Naive B cell (primary cell): ENCODE data around the gene ADGRL3. TPM values are rescaled to one million over a fixed set of nuclear protein-coding genes. Genes with fewer than 3 reads are reported as not detected.

Source experiments
- ATAC-seq, 2 donors: fragments of 150-1000 bp; cut with Tn5 transposase; 2 replicates each; pipeline ENCODE4 v1.10.0; 2021; ENCODE audit warnings: low read depth in 2 of 2, mild to moderate bottlenecking in 2 of 2, moderate library complexity in 2 of 2
- DNase-seq: peaks from one replicate; pipeline ENCODE4 v3.0.0; 2022
- H3K27ac Mint-ChIP-seq, 6 donors: one replicate each; pipeline ENCODE4 v1.8.0; 2020 to 2022; ENCODE audit warnings: mild to moderate bottlenecking in 6 of 6, mixed read lengths in 6 of 6, moderate library complexity in 5 of 6, inconsistent platforms in 2 of 6
- H3K27me3 Mint-ChIP-seq, 3 donors: one replicate each; pipeline ENCODE4 v1.8.0; 2021 to 2022; ENCODE audit warnings: mixed read lengths in 3 of 3, mild to moderate bottlenecking in 1 of 3
- H3K36me3 Mint-ChIP-seq, 2 donors: one replicate each; pipeline ENCODE4 v1.8.0; 2020 to 2022; ENCODE audit warnings: mixed read lengths in 2 of 2, inconsistent platforms in 1 of 2, mild to moderate bottlenecking in 1 of 2
- H3K4me1 Mint-ChIP-seq, 3 donors: one replicate each; pipeline ENCODE4 v1.8.0; 2020 to 2022; ENCODE audit warnings: mixed read lengths in 3 of 3, inconsistent platforms in 1 of 3, mild to moderate bottlenecking in 1 of 3, moderate library complexity in 1 of 3
- H3K4me3 Mint-ChIP-seq, 8 donors: one replicate each; pipeline ENCODE4 v1.8.0; 2020 to 2022; ENCODE audit warnings: mild to moderate bottlenecking in 8 of 8, mixed read lengths in 8 of 8, moderate library complexity in 8 of 8, inconsistent platforms in 2 of 8
- H3K9me3 Mint-ChIP-seq, 7 donors: one replicate each; pipeline ENCODE4 v1.8.0; 2020 to 2022; ENCODE audit warnings: mixed read lengths in 7 of 7, mild to moderate bottlenecking in 5 of 7, inconsistent platforms in 2 of 7, moderate library complexity in 1 of 7
- polyA plus RNA-seq, 6 donors: library from polyadenylated mRNA; unstranded; fragments of 300-500 nt; fragmentation: Illumina TruSeq; gene quantifications; one replicate each; pipeline ENCODE4 v1.2.3, GENCODE V29; 2021; ENCODE audit warnings: low read depth in 6 of 6

ADGRL3 gene
- polyA plus RNA-seq, 6 donors from 2014 or later, result not detected

DNA sequence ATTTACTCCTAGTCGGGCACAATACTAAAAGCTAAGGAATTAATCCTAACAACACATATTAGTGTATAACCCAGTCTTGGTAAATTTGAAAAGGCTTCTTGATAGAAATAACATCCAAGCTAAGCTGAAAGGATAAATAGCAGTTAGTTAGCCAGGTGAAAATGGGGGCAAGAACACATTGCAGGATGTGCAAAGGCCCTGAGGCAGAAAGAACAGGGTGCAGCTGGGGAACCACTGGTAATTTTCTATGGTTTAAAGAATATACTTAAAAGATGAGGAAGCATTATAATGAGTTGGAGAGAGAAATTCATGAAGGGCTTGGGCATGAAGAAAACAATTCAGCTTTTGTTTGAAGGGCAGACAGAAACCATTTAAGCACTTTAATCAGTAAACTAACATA is 689.0 kb downstream of the ADGRL3 start:
- Mint-ChIP-seq H3K4me1 (no peaks in the 10 kb centered on the region), H3K9me3 (peaks cover 0 to 10% (median 0%) of the 10 kb centered on the region in 7 donors), H3K27ac (no peak overlapping the region), H3K27me3 (no peaks in the 10 kb centered on the region), H3K4me3 (no peak overlapping the region), H3K36me3 (no peaks in the 10 kb centered on the region)
- ATAC-seq (no peak), DNase-seq (no peak)

GRCh38 chr4:61890321-61890720 is 690.2 kb downstream of the ADGRL3 start:
- Mint-ChIP-seq H3K36me3 (no peaks in the 10 kb centered on the region), H3K27ac (no peak overlapping the region), H3K27me3 (no peaks in the 10 kb centered on the region), H3K9me3 (peaks cover 0 to 10% (median 0%) of the 10 kb centered on the region in 7 donors), H3K4me1 (no peaks in the 10 kb centered on the region), H3K4me3 (no peak overlapping the region)
- DNase-seq (no peak), ATAC-seq (no peak)

GRCh38 chr4:61891953-61892352 is 691.8 kb downstream of the ADGRL3 start:
- ATAC-seq, result no peak
- Mint-ChIP-seq H3K4me1 (no peaks in the 10 kb centered on the region), H3K9me3 (peaks cover 0 to 10% (median 0%) of the 10 kb centered on the region in 7 donors), H3K27me3 (no peaks in the 10 kb centered on the region), H3K4me3 (no peak overlapping the region), H3K27ac (no peak overlapping the region), H3K36me3 (no peaks in the 10 kb centered on the region)
- no peak for DNase-seq

GRCh38 chr4:61896634-61897033 is 696.5 kb downstream of the ADGRL3 start:
- peaks cover 0 to 1% (median 0%) of the 10 kb centered on the region in 3 donors for H3K4me1 Mint-ChIP-seq
- peaks cover 0 to 9% (median 2%) of the 10 kb centered on the region in 7 donors for H3K9me3 Mint-ChIP-seq
- H3K27ac Mint-ChIP-seq, result no peak overlapping the region
- H3K4me3 Mint-ChIP-seq, result no peak overlapping the region
- DNase-seq (no peak), ATAC-seq (no peak)
- no peaks in the 10 kb centered on the region for H3K27me3 Mint-ChIP-seq
- no peaks in the 10 kb centered on the region for H3K36me3 Mint-ChIP-seq

GRCh38 chr4:61909031-61909430 is 708.9 kb downstream of the ADGRL3 start:
- peaks cover 0 to 3% (median 0%) of the 10 kb centered on the region in 7 donors for H3K9me3 Mint-ChIP-seq
- H3K27ac Mint-ChIP-seq, result no peak overlapping the region
- DNase-seq (no peak), ATAC-seq (no peak)
- H3K4me1 Mint-ChIP-seq, result no peaks in the 10 kb centered on the region
- no peaks in the 10 kb centered on the region for H3K36me3 Mint-ChIP-seq
- H3K4me3 Mint-ChIP-seq, result no peak overlapping the region
- H3K27me3 Mint-ChIP-seq, result no peaks in the 10 kb centered on the region

DNA sequence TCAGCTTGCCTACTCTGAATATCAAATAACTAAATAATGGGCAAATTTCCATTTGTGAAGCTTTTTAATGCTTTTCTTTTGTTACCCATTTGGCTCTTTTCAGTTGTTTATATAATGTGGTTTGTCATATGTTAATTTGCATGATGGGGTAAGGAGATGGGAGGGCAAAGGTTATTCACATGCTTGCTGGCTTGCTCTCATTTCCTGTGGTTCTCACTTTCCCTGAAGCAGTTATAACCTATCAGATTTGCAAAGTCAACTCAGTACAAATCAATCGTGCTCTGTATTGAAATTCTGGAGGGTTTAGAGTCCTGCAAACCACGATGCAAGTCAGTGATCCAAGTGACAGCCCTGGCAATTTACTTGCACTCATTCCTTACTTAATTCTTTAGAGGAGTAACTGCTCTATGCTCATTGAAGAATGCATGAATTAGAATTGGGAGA is 711.2 kb downstream of the ADGRL3 start:
- Mint-ChIP-seq H3K4me1 (no peaks in the 10 kb centered on the region), H3K9me3 (peaks cover 0 to 6% (median 0%) of the 10 kb centered on the region in 7 donors), H3K36me3 (no peaks in the 10 kb centered on the region), H3K27me3 (no peaks in the 10 kb centered on the region), H3K4me3 (no peak overlapping the region), H3K27ac (no peak overlapping the region)
- DNase-seq (no peak), ATAC-seq (no peak)

- Mint-ChIP-seq H3K27ac (peak overlapping the region in 1 of 6 donors; percentile 35), H3K4me3 (no peak overlapping the region), H3K27me3 (no peaks in the 10 kb centered on the region), H3K4me1 (no peaks in the 10 kb centered on the region), H3K9me3 (peaks cover 0 to 12% (median 3%) of the 10 kb centered on the region in 7 donors), H3K36me3 (no peaks in the 10 kb centered on the region)
- ATAC-seq (no peak), DNase-seq (no peak)
These were observed 713.5 kb downstream of the ADGRL3 start for GRCh38 chr4:61913619-61914018.

DNA sequence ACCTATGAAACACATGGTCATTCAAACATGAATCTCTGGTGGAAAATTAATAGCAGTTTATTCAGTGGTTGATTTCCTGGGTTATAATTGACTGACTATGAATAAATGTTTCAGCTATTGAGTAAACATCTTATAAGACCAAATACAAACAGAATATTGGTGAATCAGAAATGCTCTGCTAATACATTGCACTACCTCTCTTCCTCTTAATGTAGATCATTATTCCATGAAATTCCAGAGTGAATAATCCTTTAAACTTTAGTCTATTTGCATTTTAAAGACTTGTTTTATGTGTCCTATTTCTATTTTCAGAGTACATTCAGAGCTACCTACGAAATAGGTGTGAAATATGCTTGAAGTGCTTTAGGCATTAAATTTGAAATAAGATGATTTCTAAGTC is 715.4 kb downstream of the ADGRL3 start:
- Mint-ChIP-seq H3K27ac (no peak overlapping the region), H3K4me1 (no peaks in the 10 kb centered on the region), H3K27me3 (no peaks in the 10 kb centered on the region), H3K36me3 (no peaks in the 10 kb centered on the region), H3K4me3 (no peak overlapping the region), H3K9me3 (peaks cover 0 to 12% (median 3%) of the 10 kb centered on the region in 7 donors)
- ATAC-seq (no peak), DNase-seq (no peak)

DNA sequence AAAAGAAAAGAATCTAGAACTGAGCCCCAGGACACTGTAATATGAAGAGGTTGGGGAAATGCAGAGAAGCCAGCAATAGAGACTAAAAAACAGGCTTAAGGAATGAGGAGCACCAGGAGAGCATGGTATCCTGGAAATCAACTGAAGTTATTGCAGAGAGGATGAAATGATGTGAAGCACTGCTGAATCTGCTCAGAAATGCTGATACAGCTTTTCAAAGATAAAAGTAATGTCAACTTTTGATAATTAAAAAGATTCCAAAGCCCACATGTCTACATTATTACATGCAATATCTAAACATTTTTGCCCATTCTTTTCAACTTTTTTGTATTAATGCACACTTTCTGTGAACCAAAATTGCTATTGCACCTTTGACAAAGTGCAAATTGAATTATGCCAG is 718.4 kb downstream of the ADGRL3 start:
- Mint-ChIP-seq H3K4me3 (no peak overlapping the region), H3K27me3 (no peaks in the 10 kb centered on the region), H3K9me3 (peaks cover 0 to 15% (median 3%) of the 10 kb centered on the region in 7 donors), H3K27ac (no peak overlapping the region), H3K36me3 (no peaks in the 10 kb centered on the region), H3K4me1 (no peaks in the 10 kb centered on the region)
- DNase-seq (no peak), ATAC-seq (no peak)

- Mint-ChIP-seq H3K27ac (no peak overlapping the region), H3K27me3 (no peaks in the 10 kb centered on the region), H3K4me3 (no peak overlapping the region), H3K4me1 (no peaks in the 10 kb centered on the region), H3K36me3 (no peaks in the 10 kb centered on the region), H3K9me3 (peaks cover 0 to 15% (median 3%) of the 10 kb centered on the region in 7 donors)
- no peak for ATAC-seq
- DNase-seq, result no peak
These were observed 718.9 kb downstream of the ADGRL3 start for GRCh38 chr4:61918987-61919386.

DNA sequence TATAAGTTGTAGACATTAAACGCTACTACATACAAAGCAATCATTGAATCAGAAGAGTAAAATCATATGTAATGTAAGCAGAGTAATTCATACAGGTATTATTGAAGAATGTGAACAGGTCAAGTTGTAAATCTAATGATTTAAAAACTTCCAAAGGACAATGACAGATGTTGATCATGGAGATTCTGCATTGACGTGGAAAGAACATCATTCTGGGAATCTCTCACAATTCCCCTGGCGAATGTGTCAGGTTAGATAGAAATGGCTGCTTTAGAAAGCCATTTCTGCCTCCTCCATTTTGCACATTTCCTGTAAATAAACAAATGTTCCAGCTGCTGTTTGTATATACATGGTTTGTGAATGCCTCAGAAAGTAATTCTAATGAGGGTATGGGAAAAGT is 719.4 kb downstream of the ADGRL3 start:
- no peak overlapping the region for H3K27ac Mint-ChIP-seq
- DNase-seq (no peak), ATAC-seq (no peak)
- no peaks in the 10 kb centered on the region for H3K4me1 Mint-ChIP-seq
- H3K4me3 Mint-ChIP-seq, result no peak overlapping the region
- no peaks in the 10 kb centered on the region for H3K36me3 Mint-ChIP-seq
- no peaks in the 10 kb centered on the region for H3K27me3 Mint-ChIP-seq
- H3K9me3 Mint-ChIP-seq, result peaks cover 0 to 15% (median 2%) of the 10 kb centered on the region in 7 donors

DNA sequence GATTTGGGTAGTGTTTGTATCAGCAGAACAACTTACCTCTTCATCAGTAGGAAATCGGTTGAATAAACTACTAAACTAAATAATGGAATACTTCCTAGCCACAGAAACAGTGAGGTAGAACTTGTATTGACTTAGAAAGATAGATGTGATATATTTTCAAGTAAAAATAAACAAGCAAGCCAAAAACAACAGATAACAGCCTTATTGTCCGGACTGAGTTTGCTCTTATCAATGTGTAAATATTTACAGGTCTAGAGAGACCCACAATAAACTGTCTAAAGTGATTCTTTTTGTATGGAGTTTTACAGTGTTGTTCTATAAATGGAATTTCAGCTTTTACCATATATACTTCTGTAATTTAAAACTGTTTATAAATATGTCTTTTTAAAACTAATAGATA is 721.8 kb downstream of the ADGRL3 start:
- DNase-seq, result no peak
- H3K9me3 Mint-ChIP-seq, result peaks cover 0 to 15% (median 2%) of the 10 kb centered on the region in 7 donors
- H3K36me3 Mint-ChIP-seq, result no peaks in the 10 kb centered on the region
- H3K27me3 Mint-ChIP-seq, result no peaks in the 10 kb centered on the region
- no peak overlapping the region for H3K27ac Mint-ChIP-seq
- H3K4me1 Mint-ChIP-seq, result no peaks in the 10 kb centered on the region
- no peak for ATAC-seq
- H3K4me3 Mint-ChIP-seq, result no peak overlapping the region

GRCh38 chr4:61922766-61923165 is 722.6 kb downstream of the ADGRL3 start:
- Mint-ChIP-seq H3K4me3 (no peak overlapping the region), H3K4me1 (no peaks in the 10 kb centered on the region), H3K36me3 (no peaks in the 10 kb centered on the region), H3K27ac (no peak overlapping the region), H3K9me3 (peaks cover 0 to 11% (median 0%) of the 10 kb centered on the region in 7 donors), H3K27me3 (no peaks in the 10 kb centered on the region)
- ATAC-seq (no peak), DNase-seq (no peak)

GRCh38 chr4:61923179-61923578 is 723.1 kb downstream of the ADGRL3 start:
- Mint-ChIP-seq H3K27me3 (no peaks in the 10 kb centered on the region), H3K4me3 (no peak overlapping the region), H3K36me3 (no peaks in the 10 kb centered on the region), H3K9me3 (peaks cover 0 to 7% (median 0%) of the 10 kb centered on the region in 7 donors), H3K27ac (no peak overlapping the region), H3K4me1 (no peaks in the 10 kb centered on the region)
- DNase-seq, result no peak
- ATAC-seq, result no peak

- Mint-ChIP-seq H3K4me1 (no peaks in the 10 kb centered on the region), H3K27me3 (no peaks in the 10 kb centered on the region)
- no peak for ATAC-seq
These were observed 724.0 kb downstream of the ADGRL3 start for GRCh38 chr4:61924131-61924530.

More at GRCh38 chr4:61924131-61924530, 724.0 kb downstream of the ADGRL3 start:
- no peak overlapping the region for H3K4me3 Mint-ChIP-seq
- H3K9me3 Mint-ChIP-seq, result peaks cover 0 to 4% (median 0%) of the 10 kb centered on the region in 7 donors
- no peaks in the 10 kb centered on the region for H3K36me3 Mint-ChIP-seq
- no peak for DNase-seq
- H3K27ac Mint-ChIP-seq, result no peak overlapping the region
